Fibroblast of skin of scalp (primary cell): ENCODE data around the gene NDOR1.

Experiments used
- DNase-seq: peaks from one replicate; pipeline ENCODE4 v3.0.0-alpha.2; 2013

The NDOR1 gene

DNA sequence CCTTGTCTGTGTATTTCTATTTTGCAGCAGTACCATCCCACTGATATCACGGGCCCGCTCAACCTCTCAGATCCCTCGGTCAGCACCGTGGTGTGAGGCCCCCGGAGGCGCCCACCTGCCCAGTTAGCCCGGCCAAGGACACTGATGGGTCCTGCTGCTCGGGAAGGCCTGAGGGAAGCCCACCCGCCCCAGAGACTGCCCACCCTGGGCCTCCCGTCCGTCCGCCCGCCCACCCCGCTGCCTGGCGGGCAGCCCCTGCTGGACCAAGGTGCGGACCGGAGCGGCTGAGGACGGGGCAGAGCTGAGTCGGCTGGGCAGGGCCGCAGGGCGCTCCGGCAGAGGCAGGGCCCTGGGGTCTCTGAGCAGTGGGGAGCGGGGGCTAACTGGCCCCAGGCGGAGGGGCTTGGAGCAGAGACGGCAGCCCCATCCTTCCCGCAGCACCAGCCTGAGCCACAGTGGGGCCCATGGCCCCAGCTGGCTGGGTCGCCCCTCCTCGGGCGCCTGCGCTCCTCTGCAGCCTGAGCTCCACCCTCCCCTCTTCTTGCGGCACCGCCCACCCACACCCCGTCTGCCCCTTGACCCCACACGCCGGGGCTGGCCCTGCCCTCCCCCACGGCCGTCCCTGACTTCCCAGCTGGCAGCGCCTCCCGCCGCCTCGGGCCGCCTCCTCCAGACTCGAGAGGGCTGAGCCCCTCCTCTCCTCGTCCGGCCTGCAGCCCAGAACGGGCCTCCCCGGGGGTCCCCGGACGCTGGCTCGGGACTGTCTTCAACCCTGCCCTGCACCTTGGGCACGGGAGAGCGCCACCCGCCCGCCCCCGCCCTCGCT lies 37.5 kb upstream of the NDOR1 start:
- DNase-seq, result no peak

DNA sequence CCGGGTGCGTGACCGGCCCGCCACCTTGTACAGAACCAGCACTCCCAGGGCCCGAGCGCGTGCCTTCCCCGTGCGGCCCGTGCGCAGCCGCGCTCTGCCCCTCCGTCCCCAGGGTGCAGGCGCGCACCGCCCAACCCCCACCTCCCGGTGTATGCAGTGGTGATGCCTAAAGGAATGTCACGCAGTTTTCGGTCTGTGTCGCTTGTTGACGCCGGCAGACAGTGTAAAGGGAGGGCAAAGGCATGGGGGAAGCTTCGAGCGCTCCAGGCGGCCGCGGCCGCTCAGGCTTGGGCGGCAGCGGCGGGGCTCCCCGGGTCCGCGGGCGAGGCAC lies 37.0 kb upstream of the NDOR1 start:
- no peak for DNase-seq

DNA sequence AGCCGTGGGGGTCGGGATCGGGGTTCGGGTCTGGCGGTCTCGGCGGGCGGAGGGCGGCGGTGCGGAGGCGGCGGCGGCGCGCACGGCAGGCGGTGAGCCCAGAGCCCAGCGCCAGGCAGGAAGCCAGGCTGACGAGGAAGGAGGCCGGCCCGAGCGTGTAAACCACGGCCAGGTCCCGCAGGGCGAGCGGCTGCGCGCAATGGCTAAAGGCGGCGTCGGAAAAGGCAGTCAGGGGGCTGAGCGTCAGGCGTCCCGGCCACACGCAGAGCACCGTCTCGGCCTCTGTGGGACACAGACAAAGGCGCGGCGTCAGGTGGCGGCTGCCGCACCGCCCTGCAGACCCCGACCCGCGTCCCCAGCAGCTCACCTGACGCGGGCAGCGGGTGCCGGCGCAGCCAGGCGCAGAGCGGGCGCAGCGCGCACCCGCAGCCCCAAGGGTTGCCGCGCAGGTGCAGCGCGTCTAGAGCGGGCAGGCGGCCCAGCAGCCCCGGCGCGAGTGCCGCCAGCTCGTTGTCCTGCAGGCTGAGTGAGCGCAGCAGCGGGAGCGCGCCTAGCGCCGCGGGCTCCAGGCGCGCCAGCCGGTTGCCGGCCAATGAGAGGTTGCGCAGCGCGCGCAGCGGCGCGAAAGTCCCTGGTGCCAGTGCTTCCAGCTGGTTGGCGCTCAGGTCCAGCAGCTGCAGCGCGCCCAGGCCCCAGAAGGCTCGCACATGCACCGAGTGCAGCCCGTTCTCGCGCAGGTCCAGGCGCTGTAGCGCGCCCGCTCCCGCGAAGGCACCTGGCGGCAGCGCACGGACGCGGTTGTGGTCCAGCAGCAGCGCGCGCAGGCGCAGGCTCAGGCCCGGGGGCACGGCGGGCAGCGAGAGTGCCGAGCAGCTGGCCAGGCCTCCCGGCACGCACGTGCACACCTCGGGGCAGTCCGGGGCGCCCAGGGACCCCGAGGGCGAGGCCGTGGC lies 36.3 kb upstream of the NDOR1 start:
- DNase-seq, result no peak

DNA sequence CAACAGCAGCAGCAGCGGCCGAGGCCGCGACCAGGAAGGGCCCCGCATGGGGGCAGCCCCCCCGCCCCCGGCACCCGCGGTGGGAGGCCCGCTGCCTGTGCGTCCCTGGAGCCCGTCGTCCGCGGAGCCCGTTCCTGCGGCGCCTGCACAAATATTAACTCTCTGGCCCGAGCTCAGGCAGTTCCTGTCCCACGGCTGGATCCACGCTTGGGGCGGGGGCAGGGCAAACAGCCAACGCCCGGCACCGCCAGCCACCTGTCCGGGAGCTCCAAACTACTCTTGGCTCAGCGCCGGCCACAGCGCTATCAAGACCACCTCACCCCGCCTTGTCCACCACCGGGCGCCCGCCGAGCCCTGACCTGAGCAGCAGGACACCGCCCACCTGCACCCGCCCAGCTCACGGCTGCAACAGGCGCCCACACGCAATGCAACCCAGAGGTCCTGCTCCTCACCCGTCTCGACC lies 35.6 kb upstream of the NDOR1 start, which contains the start of gene LRRC26:
TSS of gene LRRC26 (minus strand) at position 156 of the 463 bp plus-strand sequence. CDS start at position 48, 108 bp downstream.
- DNase-seq, result no peak

DNA sequence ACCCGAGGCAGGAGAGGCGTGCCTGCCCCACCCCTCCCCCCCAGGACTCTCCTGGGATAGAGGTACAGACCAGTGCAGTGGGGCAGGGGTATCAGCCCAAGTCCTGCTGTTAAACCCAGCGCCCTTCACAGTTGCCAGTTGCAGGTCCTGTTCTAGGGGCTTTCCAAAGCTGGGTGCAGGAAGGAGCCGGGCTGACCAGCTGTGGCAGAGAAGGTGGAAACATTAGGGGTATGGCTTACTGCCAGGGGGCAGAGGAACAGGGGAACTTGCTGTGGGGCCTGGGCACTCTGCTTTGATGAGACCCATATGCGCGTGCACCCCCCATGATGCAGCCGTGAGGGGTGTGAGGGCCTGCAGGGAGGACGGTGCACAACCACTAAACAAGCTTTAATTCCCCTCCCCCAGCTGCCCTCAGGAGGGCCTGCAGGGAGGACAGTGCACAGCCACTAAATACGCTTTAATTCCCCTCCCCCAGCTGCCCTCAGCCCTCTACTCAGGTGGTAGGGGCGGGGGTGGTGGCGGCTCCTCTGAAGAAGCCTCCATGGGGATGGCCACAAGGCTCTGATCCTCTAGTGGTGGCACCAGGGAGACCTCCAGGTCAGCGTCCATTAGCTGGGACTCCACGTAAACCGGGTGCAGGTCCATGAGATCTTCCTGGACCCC lies 34.9 kb upstream of the NDOR1 start:
- DNase-seq, result no peak

DNA sequence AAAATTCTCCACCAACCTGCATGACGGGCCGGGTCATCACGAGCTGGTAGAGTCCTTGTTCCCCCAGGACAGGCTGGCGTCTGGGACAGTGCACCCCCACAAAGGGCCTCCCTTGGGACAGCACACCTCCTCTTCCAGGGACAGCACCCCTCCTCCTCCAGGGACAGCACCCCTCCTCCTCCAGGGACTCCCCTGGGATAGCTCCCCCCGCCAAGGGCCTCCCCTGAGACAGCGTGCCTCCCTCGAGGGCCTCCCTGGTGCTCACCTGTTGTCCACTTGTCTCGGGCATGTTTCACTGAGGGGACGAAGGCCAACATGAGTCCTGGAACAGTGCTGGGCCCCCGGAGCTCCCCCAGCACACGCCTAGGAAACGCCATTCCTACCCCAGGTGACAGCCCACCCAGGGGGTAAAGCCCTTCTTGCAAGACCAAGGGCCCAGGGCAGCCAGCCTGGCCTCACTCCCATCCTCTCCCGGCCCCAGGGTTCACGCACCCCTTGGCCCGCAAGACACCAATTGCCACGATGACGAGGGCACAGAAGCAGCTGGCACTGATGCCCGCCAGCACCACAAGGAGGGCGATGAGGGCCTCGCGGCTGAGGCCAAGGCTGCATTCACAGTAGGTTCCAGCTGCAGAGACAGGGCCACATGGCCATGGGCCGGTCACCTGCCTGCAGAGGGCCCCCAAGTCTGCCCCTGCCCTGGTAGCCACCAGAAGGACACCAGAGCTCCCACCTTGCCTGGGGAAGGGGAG lies 34.2 kb upstream of the NDOR1 start:
- no peak for DNase-seq

DNA sequence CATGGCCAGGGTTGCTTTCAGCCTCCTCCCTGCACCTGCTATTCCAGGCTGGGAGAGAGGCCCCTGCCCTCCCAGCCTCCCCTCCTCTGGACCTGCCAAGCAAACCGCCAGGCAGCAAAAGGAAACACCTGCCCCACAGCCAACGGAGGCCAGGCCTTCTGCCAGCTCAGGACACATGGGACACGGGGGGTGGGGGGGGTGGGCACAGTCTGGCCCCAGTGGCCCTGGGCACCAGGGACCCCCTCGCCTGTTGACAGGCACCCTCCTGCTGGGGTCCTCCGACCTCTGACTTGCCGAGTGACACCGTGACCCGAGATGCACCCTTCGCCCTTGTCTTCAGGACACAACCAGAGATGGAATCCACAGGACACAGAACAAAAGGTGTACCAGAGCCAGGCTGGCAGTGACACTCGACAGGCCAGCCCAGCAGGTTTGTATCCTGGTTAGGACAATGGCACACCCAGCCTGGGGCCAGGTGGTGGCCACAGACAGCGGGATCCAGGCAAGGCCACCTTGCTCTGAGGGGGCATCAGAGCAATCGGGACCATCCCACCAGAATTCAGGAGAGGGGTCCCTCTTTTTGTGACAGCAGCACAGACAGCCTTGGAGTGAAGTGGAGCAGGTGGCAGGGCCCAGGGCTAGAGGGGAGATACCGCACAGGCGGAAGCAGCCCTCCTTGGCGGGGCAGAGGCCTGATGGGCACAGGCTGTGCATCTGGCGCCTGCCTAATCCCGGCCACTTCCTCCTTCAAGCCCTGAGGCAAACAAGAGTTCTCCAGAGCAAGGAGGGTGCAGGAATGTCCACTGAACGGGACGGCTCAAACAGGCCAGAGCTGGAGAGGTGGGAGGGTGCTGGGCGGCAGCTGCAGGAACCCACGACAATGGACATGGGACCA lies 32.4 kb upstream of the NDOR1 start:
- DNase-seq, result no peak

DNA sequence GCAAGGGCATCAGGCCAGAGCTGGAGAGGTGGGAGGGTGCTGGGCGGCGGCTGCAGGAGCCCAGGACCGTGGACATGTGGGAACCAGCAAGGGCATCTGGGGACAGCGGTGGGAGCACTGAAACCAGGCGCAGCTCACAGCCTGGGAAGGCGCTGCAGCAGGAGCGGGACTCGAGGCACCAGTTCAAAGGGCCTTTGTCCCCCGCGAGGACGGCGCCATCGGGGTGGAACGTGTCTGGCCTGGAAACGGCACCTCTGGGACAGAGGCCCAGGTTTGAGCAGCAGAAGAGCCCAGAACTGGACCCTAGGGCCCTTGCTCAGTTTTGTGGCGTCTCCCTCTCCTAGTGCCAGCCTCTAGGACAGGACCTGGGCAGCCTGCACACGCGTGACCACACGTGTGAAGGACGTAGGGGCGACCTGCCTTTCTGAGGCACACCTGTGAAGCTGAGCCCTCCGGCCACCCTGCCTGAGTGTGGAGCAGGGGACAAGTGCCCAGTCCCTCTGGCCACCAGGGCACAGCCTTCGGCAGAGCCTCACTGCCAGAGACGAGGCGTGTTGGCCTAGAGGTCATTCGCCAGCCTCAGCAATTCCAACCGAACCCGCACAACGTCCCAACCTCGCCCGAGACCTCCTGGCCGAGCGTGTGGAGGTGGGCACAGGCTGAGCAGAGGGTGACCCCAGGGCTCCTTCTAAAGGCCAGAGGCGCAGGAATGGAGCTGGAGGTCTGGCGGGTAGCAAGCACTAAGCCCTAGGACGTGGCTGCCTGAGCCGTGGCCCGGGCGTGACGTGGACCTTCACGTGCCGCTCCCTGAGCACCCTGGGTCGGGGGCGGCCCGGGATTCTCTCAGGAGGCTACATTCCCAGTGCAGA lies 31.5 kb upstream of the NDOR1 start:
- DNase-seq, result no peak

DNA sequence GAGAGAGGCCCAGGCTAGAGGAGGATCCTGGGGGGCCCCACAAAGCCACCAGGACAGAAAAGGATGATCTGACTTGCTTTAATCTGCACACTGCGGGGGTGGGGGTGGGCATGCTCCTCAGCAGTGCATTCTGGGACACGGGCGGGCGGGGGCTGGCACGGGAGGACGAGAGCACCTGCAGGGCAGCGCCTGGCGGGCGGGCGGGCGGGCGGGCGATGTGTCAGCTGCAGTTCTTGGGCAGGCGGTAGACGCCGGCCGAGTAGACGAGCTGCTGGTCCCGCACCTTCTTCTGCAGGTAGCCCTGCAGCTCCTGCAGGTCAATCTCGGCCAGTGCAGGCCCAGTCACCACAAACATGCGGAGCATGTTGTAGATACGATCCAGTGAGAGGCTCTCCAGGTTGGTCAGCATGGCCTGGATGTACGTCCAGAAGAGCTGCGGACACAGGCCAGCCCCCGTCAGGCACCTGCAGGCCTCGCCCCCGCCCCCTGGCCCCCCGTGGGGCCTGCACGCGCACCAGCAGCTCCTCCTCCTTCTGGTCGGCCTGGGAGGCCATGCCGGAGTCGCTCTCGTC lies 30.7 kb upstream of the NDOR1 start:
- DNase-seq, result no peak

DNA sequence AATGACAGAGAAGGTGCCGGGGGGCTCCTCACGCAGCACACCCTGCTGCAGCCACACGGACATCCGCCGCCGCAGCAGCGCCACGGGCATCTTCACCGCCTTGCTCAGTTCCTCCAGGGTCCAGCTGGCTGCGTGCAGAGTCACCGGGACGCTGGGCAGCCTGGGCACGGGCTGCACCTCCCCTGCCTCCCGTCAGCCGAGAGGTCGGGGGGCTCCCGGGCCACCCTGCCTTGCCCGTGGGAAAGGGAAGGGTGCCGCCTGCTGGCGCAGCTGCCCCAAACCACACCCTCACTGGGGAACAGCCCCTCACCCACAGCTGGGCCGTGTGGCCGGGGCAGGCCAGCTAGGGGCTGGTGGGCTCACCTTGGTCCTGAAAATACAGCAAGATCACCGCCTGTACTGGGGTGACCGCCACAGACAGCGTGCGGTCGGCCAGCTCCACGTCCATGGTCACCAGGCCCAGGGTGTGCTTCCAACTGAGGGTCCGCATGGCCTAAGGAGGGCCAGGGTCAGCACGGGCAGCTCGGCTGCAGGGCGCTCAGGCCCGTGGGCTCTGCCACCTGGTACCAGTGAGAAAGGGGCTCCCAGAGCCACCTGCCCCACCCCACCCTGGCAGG lies 30.0 kb upstream of the NDOR1 start:
- no peak for DNase-seq

DNA sequence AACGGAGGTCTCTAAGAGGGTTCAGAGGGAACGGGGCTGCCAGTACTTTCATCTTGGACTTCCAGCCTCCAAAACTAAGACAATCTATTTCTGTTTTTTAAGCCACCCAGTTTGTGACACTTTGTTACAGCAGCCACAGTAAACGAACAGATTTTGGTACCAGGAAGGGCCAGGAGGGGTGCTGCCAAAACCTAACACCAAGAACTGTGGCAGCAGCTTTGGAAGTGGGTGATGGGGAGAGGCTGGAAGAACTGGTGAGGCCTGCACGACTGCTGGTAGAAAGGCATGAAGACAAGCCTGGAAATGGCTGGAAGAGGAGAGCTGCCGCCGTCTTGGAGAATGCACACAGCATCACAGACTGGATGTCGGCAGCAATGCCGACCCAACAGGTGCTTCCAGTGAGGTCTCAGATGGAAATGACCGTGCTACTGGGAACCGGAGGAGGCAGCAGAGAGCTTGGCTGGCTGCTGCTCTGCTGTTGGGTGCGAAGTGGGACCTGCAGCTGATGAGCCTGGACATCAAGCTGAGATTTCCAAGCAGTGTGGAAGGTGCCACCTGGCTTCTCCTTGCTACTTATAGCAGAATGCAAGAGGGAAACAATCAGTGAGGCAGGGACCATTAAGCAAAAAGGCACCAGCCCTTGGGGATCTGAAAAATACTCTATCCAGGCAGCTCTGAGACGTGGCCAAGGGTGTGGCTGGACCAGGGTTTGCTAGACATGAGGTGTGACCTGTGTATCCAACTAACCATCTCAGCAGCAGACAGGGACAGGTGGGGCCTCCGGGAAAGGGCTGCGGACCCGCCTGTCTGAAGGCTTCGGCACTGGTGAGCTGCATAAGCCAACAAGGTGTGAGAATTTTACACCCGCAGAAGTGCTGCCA lies 29.0 kb upstream of the NDOR1 start:
- DNase-seq, result peak; percentile 13

DNA sequence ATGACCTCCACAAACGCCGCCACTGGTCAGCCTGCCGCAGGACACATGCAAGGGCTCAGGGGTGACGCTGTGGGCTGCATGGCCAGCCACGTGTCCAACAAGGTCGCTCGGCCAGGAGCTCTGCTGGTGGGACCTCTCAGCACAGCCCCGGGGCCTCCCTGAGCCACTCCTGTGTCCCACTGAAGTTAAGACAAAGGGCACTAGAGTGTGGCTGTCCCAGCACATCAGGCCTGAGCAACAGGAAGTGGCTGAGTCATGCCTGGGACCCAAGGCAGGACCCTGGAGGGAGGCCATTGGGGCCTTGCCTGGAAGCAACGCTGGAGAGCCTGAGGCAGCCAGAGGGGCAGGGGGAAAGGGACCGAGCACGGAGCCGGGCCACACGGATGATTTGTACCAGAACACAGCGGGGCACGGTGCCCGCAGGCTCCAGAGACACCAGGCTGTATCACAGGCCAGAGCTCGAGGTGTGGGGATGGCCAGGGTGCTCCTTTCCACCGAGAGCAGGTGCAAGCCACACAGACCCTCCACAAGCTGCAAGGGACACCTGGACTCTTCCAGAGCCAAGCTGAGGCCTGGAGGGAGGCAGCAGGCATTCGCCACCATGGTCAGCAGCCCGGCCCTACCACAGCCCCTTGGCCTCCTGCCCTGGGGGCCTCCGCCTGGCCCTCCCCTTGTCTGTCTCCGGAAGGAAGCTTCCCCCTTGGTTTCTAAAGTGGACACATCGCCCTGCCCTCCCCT lies 27.1 kb upstream of the NDOR1 start:
- DNase-seq, result no peak

DNA sequence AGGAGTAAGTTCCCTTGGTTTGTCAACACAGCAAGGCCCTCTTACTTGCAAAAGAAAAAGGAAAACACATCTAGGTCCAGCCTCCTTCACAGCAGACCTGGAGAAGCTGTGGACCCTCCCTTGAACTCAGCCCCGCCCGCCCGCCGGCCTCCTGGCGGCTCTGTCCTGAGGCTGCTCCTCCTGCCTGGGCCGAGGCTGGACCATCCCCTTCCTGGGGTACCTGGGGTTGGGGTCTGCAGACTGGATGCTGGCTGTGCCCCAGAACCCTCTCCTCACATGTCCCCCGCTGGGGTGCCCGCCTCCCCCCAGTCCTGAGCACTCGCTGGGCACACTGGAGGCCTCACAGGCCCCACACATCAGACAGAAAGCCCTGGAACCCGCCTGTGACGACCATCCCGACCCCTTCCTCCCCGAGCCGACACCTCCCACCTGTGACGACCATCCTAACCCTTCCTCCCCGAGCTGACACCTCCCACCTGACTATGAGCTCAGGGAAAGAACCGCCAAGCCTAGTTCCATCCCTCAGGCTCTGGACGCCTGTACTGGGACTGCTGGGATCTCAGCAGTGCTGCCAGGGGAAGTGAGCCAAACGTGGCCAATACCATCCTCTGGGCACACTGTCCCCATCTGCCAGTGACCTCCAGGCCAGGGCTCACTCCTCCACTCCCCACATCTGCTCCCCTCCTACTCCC lies 26.4 kb upstream of the NDOR1 start:
- DNase-seq, result no peak

DNA sequence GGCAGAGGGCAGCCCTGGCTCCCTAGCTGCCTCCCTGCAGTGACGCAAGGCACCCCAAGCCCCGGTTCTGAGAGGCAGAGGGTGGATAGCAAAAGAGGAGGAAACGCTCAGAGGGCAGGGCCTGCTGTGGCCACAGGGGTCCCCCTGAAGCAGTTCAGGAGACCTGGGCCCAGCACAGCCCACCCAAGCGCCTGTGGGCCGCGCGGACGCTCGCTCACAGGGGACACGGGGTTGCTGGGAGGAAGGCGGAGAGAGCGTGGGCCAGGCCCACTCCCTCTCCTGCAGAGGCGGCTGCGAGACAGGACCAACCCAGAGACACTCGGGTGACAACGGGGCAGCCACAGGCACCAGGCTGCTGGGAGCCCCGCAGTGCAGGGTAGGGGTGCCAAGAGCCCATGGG lies 25.7 kb upstream of the NDOR1 start:
- DNase-seq, result no peak

DNA sequence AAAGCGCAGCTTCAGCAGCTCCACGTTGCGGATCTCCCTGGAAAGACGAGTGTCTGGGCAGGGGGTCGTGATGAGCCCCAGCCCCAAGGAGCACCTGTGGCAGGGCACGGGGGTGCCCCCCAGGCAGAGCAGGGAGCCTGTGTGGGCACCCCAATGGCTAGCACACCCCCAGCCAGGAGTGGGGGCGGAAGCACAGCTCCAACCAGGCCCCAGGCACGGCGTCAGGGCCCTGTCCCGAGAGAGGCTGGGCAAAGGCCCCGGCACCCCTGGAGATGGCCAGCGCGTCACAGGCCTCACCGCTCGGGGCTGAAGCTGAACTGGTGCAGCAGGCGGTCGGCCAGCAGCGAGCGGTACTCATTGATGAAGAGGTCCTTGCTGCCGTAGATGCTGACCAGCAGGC lies 25.0 kb upstream of the NDOR1 start:
- no peak for DNase-seq

DNA sequence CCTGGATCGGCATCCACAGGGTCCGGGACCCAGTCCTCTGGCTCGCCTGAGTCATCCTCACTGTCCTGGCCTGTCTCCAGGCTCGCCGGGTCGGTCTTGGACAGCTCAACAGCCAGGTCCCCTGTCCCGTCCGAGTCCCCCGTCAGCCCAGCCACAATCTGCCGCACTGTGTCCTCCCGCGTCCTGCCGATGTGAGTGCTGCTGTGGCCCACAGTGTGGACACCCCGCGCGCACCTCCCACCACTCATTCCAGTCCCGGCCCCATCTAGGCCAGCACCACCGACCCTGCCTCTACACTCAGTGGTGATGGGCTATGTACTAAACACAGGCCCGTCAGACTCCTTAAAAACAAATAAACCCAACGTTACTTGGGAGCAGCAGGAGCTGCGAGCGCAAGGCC lies 23.8 kb upstream of the NDOR1 start:
- DNase-seq, result no peak

DNA sequence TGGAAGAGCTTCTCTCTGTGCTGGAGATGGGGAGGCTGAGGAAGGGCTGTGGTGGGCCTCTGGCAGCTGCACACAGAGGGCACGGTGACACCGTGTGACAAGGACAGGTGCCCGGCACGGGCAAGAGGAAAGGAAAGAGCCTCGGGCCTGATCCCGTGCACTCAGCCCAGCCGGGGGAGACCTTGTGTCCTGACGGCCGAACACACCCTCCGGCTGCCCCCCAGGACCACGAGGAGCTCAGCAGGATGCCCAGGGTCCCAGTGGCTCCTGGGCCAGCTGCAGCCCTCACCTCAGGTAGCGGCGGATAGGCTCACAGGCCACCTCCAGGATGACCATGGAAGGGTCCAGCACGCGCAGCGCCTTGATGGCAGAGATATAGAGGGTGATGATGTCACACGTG lies 22.7 kb upstream of the NDOR1 start:
- no peak for DNase-seq
